Measurements from ENCODE around the gene CBLIF. TPM values are rescaled to one million over a fixed set of nuclear protein-coding genes. Genes with fewer than 3 reads are reported as not detected.
A peak's percentile ranks its signal among the peaks of the same experiment; 100 is the strongest.

CBLIF gene
- total RNA-seq, 4 donors from 2014 or later, result not detected

- no peak for TF ChIP-seq CTCF (IDR thresholded peaks at IDR 0.05)
- TF ChIP-seq POLR2A (IDR thresholded peaks at IDR 0.05), result no peak
- no peak overlapping the region for H3K4me3 ChIP-seq
- H3K9me3 ChIP-seq, result no peaks in the 10 kb centered on the region
- no peak overlapping the region for H3K27ac ChIP-seq
- WGBS, 2 donors, result 39 to 43% methylated on average over 1 of the region's 1 CpG
- no peak for DNase-seq
- peaks cover 0 to under 1% (median 0%) of the 10 kb centered on the region in 3 donors for H3K36me3 ChIP-seq
- peaks cover 6 to 17% (median 8%) of the 10 kb centered on the region in 3 donors for H3K4me1 ChIP-seq
- H3K27me3 ChIP-seq, result peaks cover 0 to 4% (median 0%) of the 10 kb centered on the region in 4 donors
- intact Hi-C loops (cut with DNase I), result no loop called here
Observed at GRCh38 chr11:59814021-59814420, 31.3 kb downstream of the CBLIF start.

- Histone ChIP-seq H3K36me3 (peaks cover 0 to 7% (median 0%) of the 10 kb centered on the region in 3 donors), H3K9me3 (no peaks in the 10 kb centered on the region), H3K4me1 (peaks cover 6 to 19% (median 8%) of the 10 kb centered on the region in 3 donors), H3K27ac (no peak overlapping the region), H3K4me3 (no peak overlapping the region), H3K27me3 (peaks cover 0 to 4% (median 0%) of the 10 kb centered on the region in 4 donors)
- WGBS, 2 donors, result 83 to 100% methylated on average over 1 of the region's 1 CpG
- DNase-seq, result no peak
- intact Hi-C loops (cut with DNase I), result no loop called here
- TF ChIP-seq CTCF (IDR thresholded peaks at IDR 0.05) (no peak), POLR2A (IDR thresholded peaks at IDR 0.05) (no peak)
Observed at GRCh38 chr11:59813364-59813763, 31.9 kb downstream of the CBLIF start.

- no peak for TF ChIP-seq POLR2A (IDR thresholded peaks at IDR 0.05)
- no peak for TF ChIP-seq CTCF (IDR thresholded peaks at IDR 0.05)
- Histone ChIP-seq H3K4me1 (peaks cover 6 to 19% (median 8%) of the 10 kb centered on the region in 3 donors), H3K27ac (no peak overlapping the region), H3K36me3 (peaks cover 0 to 18% (median 4%) of the 10 kb centered on the region in 3 donors), H3K27me3 (peaks cover 0 to 4% (median 0%) of the 10 kb centered on the region in 4 donors), H3K4me3 (no peak overlapping the region), H3K9me3 (no peaks in the 10 kb centered on the region)
- no peak for DNase-seq
- WGBS, 2 donors, result 86 to 88% methylated on average over 2 of the region's 2 CpGs
- intact Hi-C loops (cut with DNase I), result no loop called here
Observed at GRCh38 chr11:59812220-59812619, 33.1 kb downstream of the CBLIF start.

GRCh38 chr11:59810911-59811259, 34.4 kb downstream of the CBLIF start:
- Histone ChIP-seq H3K4me3 (peak overlapping the region; percentile 70 to 89 (median 79)), H3K4me1 (peaks cover 6 to 19% (median 8%) of the 10 kb centered on the region in 3 donors), H3K27ac (peak overlapping the region; percentile 80 to 90 (median 86)), H3K36me3 (peaks cover 0 to 32% (median 15%) of the 10 kb centered on the region in 3 donors), H3K9me3 (no peaks in the 10 kb centered on the region), H3K27me3 (peaks cover 0 to 4% (median 0%) of the 10 kb centered on the region in 4 donors)
- TF ChIP-seq POLR2A (IDR thresholded peaks at IDR 0.05) (no peak), CTCF (IDR thresholded peaks at IDR 0.05) (no peak)
- WGBS, 2 donors, result 9 to 11% methylated on average over 8 of the region's 8 CpGs
- intact Hi-C loops (cut with DNase I), result no loop called here
- no peak for DNase-seq

- intact Hi-C loops (cut with DNase I), result no loop called here
- Histone ChIP-seq H3K36me3 (peaks cover 0 to 37% (median 15%) of the 10 kb centered on the region in 3 donors), H3K27ac (peak within 1 kb of the TSS; percentile 80 to 90 (median 86)), H3K27me3 (peaks cover 0 to 4% (median 0%) of the 10 kb centered on the region in 4 donors), H3K4me3 (peak within 1 kb of the TSS; percentile 70 to 89 (median 79)), H3K4me1 (peaks cover 6 to 19% (median 8%) of the 10 kb centered on the region in 3 donors), H3K9me3 (no peaks in the 10 kb centered on the region)
- DNase-seq, result peak; percentile 58
- peak in 4 of 6 experiments; percentile 24 to 60 (median 38) for TF ChIP-seq CTCF (IDR thresholded peaks at IDR 0.05)
- TF ChIP-seq POLR2A (IDR thresholded peaks at IDR 0.05), result peak in 2 of 4 donors; percentile 39 to 50
- 1 to 2% methylated on average over 16 to 29 of the region's 54 CpGs for WGBS, 2 donors
Observed at GRCh38 chr11:59810189-59810910, 34.9 kb downstream of the CBLIF start, which contains the start of gene MRPL16. Gene MRPL16, minus strand, starts transcription at chr11:59810778. Its CDS starts 120 bp downstream, at chr11:59810658.

Data from esophagus squamous epithelium (tissue), 5 donors.